DND-41 (cell line): Measurements from ENCODE around the gene GOLGB1.

Experiments
- EZH2 ChIP-seq: IDR thresholded peaks from 3 replicates; pipeline ENCODE4 v1.6.1; 2012; ENCODE audit warnings: borderline replicate concordance, low read depth, mild to moderate bottlenecking, moderate library complexity, low read length, inconsistent platforms; ENCODE audit not compliant: severe bottlenecking
- TF ChIP-seq, protein P1 (sequence below): IDR thresholded peaks from 2 replicates; pipeline ENCODE4 v1.5.1; 2012; ENCODE audit warnings: borderline replicate concordance, low read length, moderate library complexity, mild to moderate bottlenecking; ENCODE audit not compliant: poor library complexity, severe bottlenecking; ENCODE audit errors: extremely low read depth

DNA sequence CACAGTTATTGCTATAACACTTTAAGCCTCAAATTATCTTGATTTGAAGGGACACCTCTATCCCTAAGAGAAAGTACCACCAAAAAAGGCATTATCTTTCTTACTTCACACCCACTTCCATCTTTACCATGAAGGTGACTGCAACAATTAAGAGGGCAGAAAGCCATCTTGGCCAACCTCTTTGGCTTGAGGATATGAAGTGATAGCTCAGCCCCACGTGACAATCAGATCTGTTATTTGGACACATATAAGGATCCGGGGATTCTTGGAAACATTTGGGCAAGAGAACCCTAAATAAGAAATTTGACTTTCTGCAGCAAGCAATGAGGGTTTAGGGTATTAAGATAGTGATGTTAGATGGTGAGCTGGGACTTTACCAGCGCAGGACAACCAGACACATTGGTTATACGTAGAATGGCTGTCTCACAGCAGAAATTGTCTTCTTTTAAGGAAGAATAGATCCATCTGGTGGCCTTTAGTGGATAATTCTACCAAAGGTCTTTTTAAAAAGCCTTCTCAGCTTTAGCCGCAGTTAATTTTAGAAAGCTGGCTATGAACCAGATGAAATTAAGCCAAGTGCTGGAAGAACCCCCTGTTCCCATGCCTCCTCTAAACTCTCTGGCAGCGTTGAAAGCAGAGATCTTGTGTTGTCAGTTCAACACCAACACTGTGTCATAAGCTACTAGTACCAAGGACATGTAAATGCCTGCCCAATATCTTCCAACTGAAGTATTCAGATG lies 101.2 kb downstream of the GOLGB1 start:
- TF ChIP-seq, protein P1, sequence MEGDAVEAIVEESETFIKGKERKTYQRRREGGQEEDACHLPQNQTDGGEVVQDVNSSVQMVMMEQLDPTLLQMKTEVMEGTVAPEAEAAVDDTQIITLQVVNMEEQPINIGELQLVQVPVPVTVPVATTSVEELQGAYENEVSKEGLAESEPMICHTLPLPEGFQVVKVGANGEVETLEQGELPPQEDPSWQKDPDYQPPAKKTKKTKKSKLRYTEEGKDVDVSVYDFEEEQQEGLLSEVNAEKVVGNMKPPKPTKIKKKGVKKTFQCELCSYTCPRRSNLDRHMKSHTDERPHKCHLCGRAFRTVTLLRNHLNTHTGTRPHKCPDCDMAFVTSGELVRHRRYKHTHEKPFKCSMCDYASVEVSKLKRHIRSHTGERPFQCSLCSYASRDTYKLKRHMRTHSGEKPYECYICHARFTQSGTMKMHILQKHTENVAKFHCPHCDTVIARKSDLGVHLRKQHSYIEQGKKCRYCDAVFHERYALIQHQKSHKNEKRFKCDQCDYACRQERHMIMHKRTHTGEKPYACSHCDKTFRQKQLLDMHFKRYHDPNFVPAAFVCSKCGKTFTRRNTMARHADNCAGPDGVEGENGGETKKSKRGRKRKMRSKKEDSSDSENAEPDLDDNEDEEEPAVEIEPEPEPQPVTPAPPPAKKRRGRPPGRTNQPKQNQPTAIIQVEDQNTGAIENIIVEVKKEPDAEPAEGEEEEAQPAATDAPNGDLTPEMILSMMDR = no peak
- TF ChIP-seq EZH2 = no peak
